ENCODE data around the gene ZNF322. TPM values are rescaled to one million over a fixed set of nuclear protein-coding genes. Genes with fewer than 3 reads are reported as not detected.

The ZNF322 gene
- total RNA-seq, 1 donor from 2014 or later, result 30.0 TPM

GRCh38 chr6:26613689-26614683 lies 45.6 kb downstream of the ZNF322 start:
- Mint-ChIP-seq H3K36me3 (ENCODE audit: low read depth) (no peaks in the 10 kb centered on the region), H3K9me3 (ENCODE audit: low read depth) (no peaks in the 10 kb centered on the region), H3K27me3 (ENCODE audit: low read depth) (peaks cover 34% of the 10 kb centered on the region), H3K27ac (ENCODE audit: unreplicated experiment) (no peak overlapping the region), H3K4me1 (ENCODE audit: low read depth) (peaks cover 17% of the 10 kb centered on the region), H3K4me3 (ENCODE audit: unreplicated experiment) (peak overlapping the region; percentile 76)
- TF ChIP-seq, protein P1, sequence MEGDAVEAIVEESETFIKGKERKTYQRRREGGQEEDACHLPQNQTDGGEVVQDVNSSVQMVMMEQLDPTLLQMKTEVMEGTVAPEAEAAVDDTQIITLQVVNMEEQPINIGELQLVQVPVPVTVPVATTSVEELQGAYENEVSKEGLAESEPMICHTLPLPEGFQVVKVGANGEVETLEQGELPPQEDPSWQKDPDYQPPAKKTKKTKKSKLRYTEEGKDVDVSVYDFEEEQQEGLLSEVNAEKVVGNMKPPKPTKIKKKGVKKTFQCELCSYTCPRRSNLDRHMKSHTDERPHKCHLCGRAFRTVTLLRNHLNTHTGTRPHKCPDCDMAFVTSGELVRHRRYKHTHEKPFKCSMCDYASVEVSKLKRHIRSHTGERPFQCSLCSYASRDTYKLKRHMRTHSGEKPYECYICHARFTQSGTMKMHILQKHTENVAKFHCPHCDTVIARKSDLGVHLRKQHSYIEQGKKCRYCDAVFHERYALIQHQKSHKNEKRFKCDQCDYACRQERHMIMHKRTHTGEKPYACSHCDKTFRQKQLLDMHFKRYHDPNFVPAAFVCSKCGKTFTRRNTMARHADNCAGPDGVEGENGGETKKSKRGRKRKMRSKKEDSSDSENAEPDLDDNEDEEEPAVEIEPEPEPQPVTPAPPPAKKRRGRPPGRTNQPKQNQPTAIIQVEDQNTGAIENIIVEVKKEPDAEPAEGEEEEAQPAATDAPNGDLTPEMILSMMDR (IDR thresholded peaks at IDR 0.05), result peak; percentile 29
- no peak for DNase-seq (ENCODE audit: low spot score)

DNA sequence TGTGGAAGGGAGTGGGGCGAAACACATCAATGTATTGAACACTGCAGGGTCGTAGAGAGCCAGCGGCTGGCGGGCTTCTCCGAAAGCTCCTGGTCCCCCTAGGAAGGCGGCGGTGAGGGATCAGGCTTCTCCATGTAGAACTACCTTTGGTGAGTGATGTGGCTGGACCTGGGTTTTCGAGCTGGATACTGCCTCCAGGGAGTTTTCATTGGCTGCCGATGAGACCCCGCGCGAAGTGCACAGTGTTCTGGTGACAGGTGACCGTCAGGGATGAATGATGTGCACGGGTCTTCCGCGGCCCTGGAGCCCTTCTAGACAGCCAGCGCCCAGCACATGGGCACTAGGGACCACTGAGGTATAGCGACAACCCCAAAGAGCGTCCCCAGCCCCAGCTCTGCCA lies 46.3 kb downstream of the ZNF322 start:
- TF ChIP-seq, protein P1 (IDR thresholded peaks at IDR 0.05), result no peak
- DNase-seq (ENCODE audit: low spot score), result no peak
- H3K27me3 Mint-ChIP-seq (ENCODE audit: low read depth), result peaks cover 34% of the 10 kb centered on the region
- peak overlapping the region; percentile 76 for H3K4me3 Mint-ChIP-seq (ENCODE audit: unreplicated experiment)
- H3K4me1 Mint-ChIP-seq (ENCODE audit: low read depth), result peaks cover 17% of the 10 kb centered on the region
- no peaks in the 10 kb centered on the region for H3K9me3 Mint-ChIP-seq (ENCODE audit: low read depth)
- H3K27ac Mint-ChIP-seq (ENCODE audit: unreplicated experiment), result peak overlapping the region; percentile 68
- no peaks in the 10 kb centered on the region for H3K36me3 Mint-ChIP-seq (ENCODE audit: low read depth)

GRCh38 chr6:26611599-26611998 lies 47.9 kb downstream of the ZNF322 start:
- TF ChIP-seq, protein P1 (IDR thresholded peaks at IDR 0.05), result no peak
- H3K27me3 Mint-ChIP-seq (ENCODE audit: low read depth), result peaks cover 34% of the 10 kb centered on the region
- peaks cover 17% of the 10 kb centered on the region for H3K4me1 Mint-ChIP-seq (ENCODE audit: low read depth)
- no peak overlapping the region for H3K4me3 Mint-ChIP-seq (ENCODE audit: unreplicated experiment)
- DNase-seq (ENCODE audit: low spot score), result no peak
- H3K9me3 Mint-ChIP-seq (ENCODE audit: low read depth), result no peaks in the 10 kb centered on the region
- H3K36me3 Mint-ChIP-seq (ENCODE audit: low read depth), result no peaks in the 10 kb centered on the region
- no peak overlapping the region for H3K27ac Mint-ChIP-seq (ENCODE audit: unreplicated experiment)

DNA sequence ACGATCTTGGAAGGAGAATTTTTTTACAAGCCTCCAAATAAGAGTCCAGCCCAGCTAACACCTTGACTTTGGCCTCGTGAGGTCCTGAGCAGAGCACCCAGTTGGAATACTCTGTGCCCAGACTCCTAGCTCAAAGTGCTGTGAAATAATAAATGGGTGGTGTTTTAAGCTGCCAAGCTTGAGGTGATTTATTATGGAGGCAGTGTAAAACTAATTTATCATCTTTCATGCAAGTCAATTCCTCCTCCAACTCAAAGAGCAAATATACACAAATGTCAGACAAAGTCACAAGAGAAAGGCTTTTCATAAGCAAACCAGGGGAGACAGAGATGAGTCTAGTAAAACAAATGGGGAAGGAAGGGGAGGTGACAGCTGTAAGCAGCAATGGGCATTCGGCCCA lies 50.1 kb downstream of the ZNF322 start:
- no peak overlapping the region for H3K27ac Mint-ChIP-seq (ENCODE audit: unreplicated experiment)
- no peak overlapping the region for H3K4me3 Mint-ChIP-seq (ENCODE audit: unreplicated experiment)
- H3K27me3 Mint-ChIP-seq (ENCODE audit: low read depth), result peaks cover 27% of the 10 kb centered on the region
- H3K36me3 Mint-ChIP-seq (ENCODE audit: low read depth), result no peaks in the 10 kb centered on the region
- TF ChIP-seq, protein P1 (IDR thresholded peaks at IDR 0.05), result no peak
- peaks cover 12% of the 10 kb centered on the region for H3K4me1 Mint-ChIP-seq (ENCODE audit: low read depth)
- no peaks in the 10 kb centered on the region for H3K9me3 Mint-ChIP-seq (ENCODE audit: low read depth)
- no peak for DNase-seq (ENCODE audit: low spot score)

- TF ChIP-seq, protein P1 (IDR thresholded peaks at IDR 0.05), result peak; percentile 89
- H3K27ac Mint-ChIP-seq (ENCODE audit: unreplicated experiment), result no peak overlapping the region
- no peak for DNase-seq (ENCODE audit: low spot score)
- no peaks in the 10 kb centered on the region for H3K9me3 Mint-ChIP-seq (ENCODE audit: low read depth)
- peaks cover 1% of the 10 kb centered on the region for H3K36me3 Mint-ChIP-seq (ENCODE audit: low read depth)
- peaks cover 8% of the 10 kb centered on the region for H3K27me3 Mint-ChIP-seq (ENCODE audit: low read depth)
- no peak overlapping the region for H3K4me3 Mint-ChIP-seq (ENCODE audit: unreplicated experiment)
- no peaks in the 10 kb centered on the region for H3K4me1 Mint-ChIP-seq (ENCODE audit: low read depth)
Measured at GRCh38 chr6:26607434-26608230, 51.9 kb downstream of the ZNF322 start.
